ENCODE results near the gene GOLGA6L7.
A peak's percentile ranks its signal among the peaks of the same experiment; 100 is the strongest.
"Not testable (repeated sequence)": the region's sequence is repeated elsewhere in the genome, so short reads cannot be mapped to it uniquely, and the experiment has no call there.

The GOLGA6L7 gene

GRCh38 chr15:28848521-28848920 is at the start of gene GOLGA6L7:
GOLGA6L7 (minus strand) TSS chr15:28848644; CDS start chr15:28848549, 95 bp downstream.
- DNase-seq (ENCODE audit: low read depth) = not testable (repeated sequence)

GRCh38 chr15:28897861-28898585 is 49.6 kb upstream of the GOLGA6L7 start:
- no peak for DNase-seq (ENCODE audit: low read depth)

GRCh38 chr15:28896951-28897350 is 48.5 kb upstream of the GOLGA6L7 start:
- DNase-seq (ENCODE audit: low read depth) = peak; percentile 8

GRCh38 chr15:28895566-28895965 is 47.1 kb upstream of the GOLGA6L7 start:
- no peak for DNase-seq (ENCODE audit: low read depth)

GRCh38 chr15:28895146-28895545 is 46.7 kb upstream of the GOLGA6L7 start:
- DNase-seq (ENCODE audit: low read depth) = no peak

- no peak for DNase-seq (ENCODE audit: low read depth)
Observed at GRCh38 chr15:28894631-28895030, 46.2 kb upstream of the GOLGA6L7 start.

GRCh38 chr15:28892789-28893610 is 44.6 kb upstream of the GOLGA6L7 start:
- DNase-seq (ENCODE audit: low read depth) = no peak

GRCh38 chr15:28891588-28891987 is 43.1 kb upstream of the GOLGA6L7 start:
- DNase-seq (ENCODE audit: low read depth) = no peak

- no peak for DNase-seq (ENCODE audit: low read depth)
Observed at GRCh38 chr15:28890711-28891495, 42.5 kb upstream of the GOLGA6L7 start.

GRCh38 chr15:28890291-28890690 is 41.8 kb upstream of the GOLGA6L7 start:
- not testable (repeated sequence) for DNase-seq (ENCODE audit: low read depth)

GRCh38 chr15:28889871-28890270 is 41.4 kb upstream of the GOLGA6L7 start:
- not testable (repeated sequence) for DNase-seq (ENCODE audit: low read depth)

GRCh38 chr15:28889346-28889745 is 40.9 kb upstream of the GOLGA6L7 start:
- DNase-seq (ENCODE audit: low read depth) = no peak

GRCh38 chr15:28888900-28889299 is 40.5 kb upstream of the GOLGA6L7 start:
- no peak for DNase-seq (ENCODE audit: low read depth)

GRCh38 chr15:28888302-28888894 is 40.0 kb upstream of the GOLGA6L7 start:
- no peak for DNase-seq (ENCODE audit: low read depth)

GRCh38 chr15:28887339-28888174 is 39.1 kb upstream of the GOLGA6L7 start:
- DNase-seq (ENCODE audit: low read depth) = no peak

- DNase-seq (ENCODE audit: low read depth) = no peak
Observed at GRCh38 chr15:28886431-28887338, 38.2 kb upstream of the GOLGA6L7 start.

- no peak for DNase-seq (ENCODE audit: low read depth)
Observed at GRCh38 chr15:28885630-28886430, 37.4 kb upstream of the GOLGA6L7 start, which contains the start of gene APBA2. APBA2 (plus strand) TSS chr15:28885974; CDS start chr15:29053885, 167,911 bp downstream.

- DNase-seq (ENCODE audit: low read depth) = no peak
Observed at GRCh38 chr15:28885128-28885629, 36.7 kb upstream of the GOLGA6L7 start.

Data from GM04503 (cell line).